IgD-negative memory B cell (primary cell): ENCODE results near the gene STAB1. TPM values are rescaled to one million over a fixed set of nuclear protein-coding genes. Genes with fewer than 3 reads are reported as not detected.

Experiments used
- H3K27ac Mint-ChIP-seq, 3 donors: one replicate each; pipeline ENCODE4 v1.8.0; 2020 to 2022; ENCODE audit warnings: mild to moderate bottlenecking in 3 of 3, mixed read lengths in 3 of 3, moderate library complexity in 1 of 3
- H3K27me3 Mint-ChIP-seq: one replicate; pipeline ENCODE4 v1.8.0; 2021; ENCODE audit warnings: mixed read lengths
- H3K36me3 Mint-ChIP-seq: one replicate; pipeline ENCODE4 v1.8.0; 2020; ENCODE audit warnings: mild to moderate bottlenecking, mixed read lengths
- H3K4me1 Mint-ChIP-seq, 3 donors: one replicate each; pipeline ENCODE4 v1.8.0; 2020 to 2022; ENCODE audit warnings: mixed read lengths in 3 of 3, mild to moderate bottlenecking in 1 of 3
- H3K4me3 Mint-ChIP-seq, 4 donors: one replicate each; pipeline ENCODE4 v1.8.0; 2020 to 2022; ENCODE audit warnings: mild to moderate bottlenecking in 4 of 4, mixed read lengths in 4 of 4, moderate library complexity in 3 of 4
- H3K9me3 Mint-ChIP-seq, 3 donors: one replicate each; pipeline ENCODE4 v1.8.0; 2020 to 2021; ENCODE audit warnings: mixed read lengths in 3 of 3, mild to moderate bottlenecking in 1 of 3
- polyA plus RNA-seq: library from polyadenylated mRNA; unstranded; fragments of 300-500 nt; fragmentation: Illumina TruSeq; gene quantifications from one replicate; pipeline ENCODE4 v1.2.3, GENCODE V29; 2021

STAB1 gene
- polyA plus RNA-seq, 1 donor from 2014 or later = not detected

DNA sequence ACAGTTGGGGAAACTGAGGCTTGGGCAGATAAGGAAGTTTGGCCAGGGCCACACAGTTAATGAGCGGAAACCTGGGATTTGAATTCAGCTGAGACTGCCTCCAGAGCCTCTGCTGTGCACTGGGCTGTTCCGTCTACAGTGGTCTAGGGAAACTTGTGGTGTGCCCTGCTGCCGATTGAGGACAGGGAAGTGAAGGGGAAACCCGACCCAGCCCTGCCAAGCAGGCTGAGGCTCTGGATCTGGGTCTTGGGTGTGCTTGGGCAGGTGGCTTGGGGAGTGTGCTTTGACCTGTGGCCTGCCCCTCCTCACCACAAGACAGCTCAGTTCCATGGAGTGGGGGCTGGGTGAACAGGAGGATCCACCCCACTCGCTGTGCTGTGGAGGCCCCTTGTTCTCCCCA is 22.1 kb upstream of the STAB1 start:
- Mint-ChIP-seq H3K36me3 (peaks cover 3% of the 10 kb centered on the region), H3K9me3 (no peaks in the 10 kb centered on the region)

DNA sequence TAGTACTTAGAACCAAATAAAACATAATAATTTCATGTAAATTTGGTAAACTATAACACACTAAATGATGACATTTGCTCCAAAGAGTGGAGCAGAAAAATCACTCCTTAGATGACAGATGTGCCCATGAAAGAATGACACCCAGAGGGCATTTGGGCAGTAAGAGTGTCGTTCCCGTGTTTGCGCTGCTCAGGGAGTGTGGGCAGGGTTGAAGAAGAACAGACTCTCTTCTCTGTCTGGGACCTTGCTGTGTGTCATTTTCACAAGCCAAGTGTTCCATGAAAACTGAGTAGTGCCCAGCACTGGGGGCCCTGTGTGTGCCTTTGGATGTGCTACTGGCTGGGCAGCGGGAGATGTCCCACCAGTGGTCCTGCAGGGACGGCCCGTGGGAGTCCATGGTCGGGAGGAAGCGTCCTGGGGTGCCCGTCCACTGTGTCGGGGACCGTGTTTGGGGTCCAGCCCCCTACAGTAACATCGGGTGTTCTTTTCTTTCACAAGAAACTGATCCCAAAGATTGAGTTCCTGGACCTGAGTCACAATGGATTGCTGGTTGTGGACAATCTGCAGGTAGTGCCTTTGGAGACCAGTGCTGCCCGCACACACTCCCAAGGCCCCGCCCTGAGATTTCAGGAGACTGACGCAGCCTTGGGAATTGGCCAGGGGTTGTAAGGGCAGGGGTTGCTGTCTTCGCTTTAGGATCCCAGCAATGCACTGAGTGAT is 17.9 kb upstream of the STAB1 start:
- Mint-ChIP-seq H3K27ac (no peak overlapping the region), H3K4me1 (no peaks in the 10 kb centered on the region), H3K9me3 (no peaks in the 10 kb centered on the region), H3K36me3 (peaks cover 3% of the 10 kb centered on the region), H3K27me3 (no peaks in the 10 kb centered on the region), H3K4me3 (no peak overlapping the region)

More for the DNA sequence above, 22.1 kb upstream of the STAB1 start:
- Mint-ChIP-seq H3K27me3 (no peaks in the 10 kb centered on the region), H3K4me3 (no peak overlapping the region), H3K4me1 (no peaks in the 10 kb centered on the region), H3K27ac (no peak overlapping the region)

DNA sequence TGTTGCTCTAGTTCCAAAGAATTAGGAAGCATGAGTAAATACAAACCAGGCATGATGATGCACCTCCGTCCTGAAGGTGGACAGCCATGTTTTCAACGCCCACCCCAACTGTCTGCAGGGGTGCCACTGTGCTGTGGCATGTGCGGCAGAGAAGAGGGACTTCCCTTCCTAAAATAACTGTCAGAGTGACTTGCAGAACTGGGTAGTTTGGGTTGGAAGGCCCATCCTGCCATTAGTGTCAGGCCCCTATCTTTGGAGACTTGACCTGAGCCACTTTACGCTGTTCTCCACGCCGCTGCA is 17.4 kb upstream of the STAB1 start:
- H3K4me3 Mint-ChIP-seq = no peak overlapping the region
- H3K36me3 Mint-ChIP-seq = peaks cover 3% of the 10 kb centered on the region
- no peak overlapping the region for H3K27ac Mint-ChIP-seq
- H3K9me3 Mint-ChIP-seq = no peaks in the 10 kb centered on the region
- H3K4me1 Mint-ChIP-seq = no peaks in the 10 kb centered on the region
- H3K27me3 Mint-ChIP-seq = no peaks in the 10 kb centered on the region

DNA sequence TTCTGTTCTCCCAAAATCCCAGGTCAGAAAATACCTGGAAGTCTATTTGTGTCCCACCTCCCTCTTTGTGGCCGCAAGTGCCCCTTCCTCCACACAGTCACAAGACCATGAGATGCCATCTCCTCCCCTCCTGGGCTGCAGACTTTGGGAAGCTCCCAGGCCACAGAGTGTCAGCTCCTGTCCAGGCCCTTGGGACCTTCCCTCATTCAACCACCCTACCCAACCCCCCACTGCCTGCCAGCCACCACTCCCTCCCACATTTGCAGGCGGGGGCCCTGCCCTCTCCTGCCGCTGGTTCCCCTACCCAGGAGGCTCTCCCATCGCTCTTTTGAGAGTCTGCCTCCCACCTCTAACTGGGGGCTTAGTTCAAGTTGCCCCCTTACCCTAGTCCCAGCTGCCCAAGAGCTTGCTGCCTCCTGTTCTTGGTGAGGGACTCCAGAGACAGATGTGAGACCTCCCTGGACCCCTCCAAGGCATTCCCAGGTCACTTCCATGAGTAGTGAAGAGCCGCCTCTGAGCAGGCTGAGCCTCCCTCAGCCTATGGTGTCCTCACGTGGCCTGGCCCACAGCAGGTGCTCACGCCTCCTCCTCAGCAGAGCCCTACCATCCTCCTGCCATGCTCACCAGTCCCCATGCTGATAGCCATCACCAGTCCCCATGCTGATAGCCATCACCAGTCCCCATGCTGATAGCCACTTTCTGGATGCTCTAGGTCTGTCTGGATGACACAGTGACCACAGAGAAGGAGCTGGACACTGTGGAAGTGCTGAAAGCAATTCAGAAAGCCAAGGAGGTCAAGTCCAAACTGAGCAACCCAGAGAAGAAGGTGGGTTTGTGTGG is 15.9 kb upstream of the STAB1 start:
- H3K36me3 Mint-ChIP-seq = peaks cover 3% of the 10 kb centered on the region
- no peak overlapping the region for H3K4me3 Mint-ChIP-seq
- H3K27ac Mint-ChIP-seq = no peak overlapping the region
- no peaks in the 10 kb centered on the region for H3K9me3 Mint-ChIP-seq
- H3K27me3 Mint-ChIP-seq = no peaks in the 10 kb centered on the region
- no peaks in the 10 kb centered on the region for H3K4me1 Mint-ChIP-seq

DNA sequence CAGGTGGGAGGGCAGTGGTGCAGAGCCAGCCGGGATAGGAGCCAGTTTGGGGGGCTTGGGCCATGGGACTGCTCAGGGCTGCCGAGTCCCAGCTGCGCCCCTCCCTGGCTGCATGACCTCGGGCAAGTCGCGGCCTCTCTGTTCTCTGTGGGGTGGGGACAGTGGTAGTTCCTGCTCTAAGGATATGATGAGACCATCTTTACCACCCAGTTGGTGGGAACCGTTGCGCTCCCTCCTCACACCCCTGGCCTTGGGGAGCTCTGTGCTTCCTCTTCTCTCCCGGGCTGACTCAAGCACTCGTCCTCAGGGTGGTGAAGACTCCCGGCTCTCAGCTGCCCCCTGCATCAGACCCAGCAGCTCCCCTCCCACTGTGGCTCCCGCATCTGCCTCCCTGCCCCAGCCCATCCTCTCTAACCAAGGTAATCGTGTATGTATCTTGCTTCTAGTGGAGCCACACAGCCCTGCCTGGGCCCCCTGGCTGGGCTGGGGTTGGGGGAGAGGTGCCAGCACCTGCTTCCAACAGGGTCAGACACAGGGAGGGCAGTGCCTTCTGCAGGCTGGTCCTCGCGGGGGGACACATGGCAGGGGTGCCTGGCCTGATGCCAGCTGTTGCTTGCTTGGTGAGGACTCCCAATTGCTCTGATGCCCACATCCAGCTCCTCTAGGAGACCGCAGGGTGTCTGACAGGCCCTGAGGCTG is 15.1 kb upstream of the STAB1 start:
- H3K27ac Mint-ChIP-seq = no peak overlapping the region
- no peak overlapping the region for H3K4me3 Mint-ChIP-seq
- H3K27me3 Mint-ChIP-seq = no peaks in the 10 kb centered on the region
- peaks cover 3% of the 10 kb centered on the region for H3K36me3 Mint-ChIP-seq
- H3K4me1 Mint-ChIP-seq = no peaks in the 10 kb centered on the region
- no peaks in the 10 kb centered on the region for H3K9me3 Mint-ChIP-seq

DNA sequence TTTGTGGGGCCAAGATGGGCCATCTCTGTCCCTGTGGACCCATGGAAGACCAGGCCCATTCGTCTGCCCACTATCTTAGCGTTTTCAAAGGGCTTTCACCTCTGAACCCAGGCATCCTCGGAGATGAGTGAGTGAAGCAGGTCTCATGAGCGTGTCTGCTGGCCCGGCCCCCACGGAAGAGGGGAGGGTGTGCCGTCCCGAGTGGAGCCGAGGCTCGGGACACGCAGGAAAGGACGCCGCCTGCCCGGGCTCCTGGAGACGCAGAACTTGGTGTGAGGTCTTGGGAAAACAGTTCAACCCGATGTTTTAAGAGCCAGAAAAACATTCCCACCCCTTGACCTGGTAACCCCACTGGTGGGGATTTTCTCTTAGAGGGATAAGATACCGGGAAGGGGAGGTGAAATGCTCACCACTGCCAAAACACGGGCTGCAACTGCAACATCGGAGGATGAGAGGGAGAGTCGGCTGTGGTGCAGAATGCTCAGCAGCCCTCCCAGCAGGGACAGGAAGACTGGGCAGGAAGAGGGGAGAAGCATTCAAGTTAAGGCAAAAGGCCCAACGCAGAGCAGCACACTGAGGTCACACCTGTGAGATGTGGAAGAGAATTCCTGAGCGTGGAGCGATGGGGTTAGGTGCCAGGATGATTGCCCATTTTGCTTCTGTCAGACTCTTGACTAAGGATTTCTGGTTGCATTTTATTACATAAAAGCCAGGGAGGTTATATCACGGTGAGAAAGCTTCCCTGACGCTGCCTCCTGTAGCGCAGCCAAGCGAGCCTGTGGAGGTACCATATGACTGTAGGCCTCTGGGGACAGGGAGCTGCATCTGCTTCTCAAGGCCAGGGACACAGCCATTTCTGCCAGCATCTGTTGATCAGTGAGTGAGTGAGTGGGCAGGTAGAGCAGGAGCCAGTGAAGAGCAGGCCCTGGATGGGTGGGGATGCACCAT is 14.1 kb upstream of the STAB1 start:
- Mint-ChIP-seq H3K27me3 (no peaks in the 10 kb centered on the region), H3K4me1 (no peaks in the 10 kb centered on the region), H3K9me3 (no peaks in the 10 kb centered on the region), H3K27ac (no peak overlapping the region), H3K36me3 (peaks cover 3% of the 10 kb centered on the region), H3K4me3 (no peak overlapping the region)

DNA sequence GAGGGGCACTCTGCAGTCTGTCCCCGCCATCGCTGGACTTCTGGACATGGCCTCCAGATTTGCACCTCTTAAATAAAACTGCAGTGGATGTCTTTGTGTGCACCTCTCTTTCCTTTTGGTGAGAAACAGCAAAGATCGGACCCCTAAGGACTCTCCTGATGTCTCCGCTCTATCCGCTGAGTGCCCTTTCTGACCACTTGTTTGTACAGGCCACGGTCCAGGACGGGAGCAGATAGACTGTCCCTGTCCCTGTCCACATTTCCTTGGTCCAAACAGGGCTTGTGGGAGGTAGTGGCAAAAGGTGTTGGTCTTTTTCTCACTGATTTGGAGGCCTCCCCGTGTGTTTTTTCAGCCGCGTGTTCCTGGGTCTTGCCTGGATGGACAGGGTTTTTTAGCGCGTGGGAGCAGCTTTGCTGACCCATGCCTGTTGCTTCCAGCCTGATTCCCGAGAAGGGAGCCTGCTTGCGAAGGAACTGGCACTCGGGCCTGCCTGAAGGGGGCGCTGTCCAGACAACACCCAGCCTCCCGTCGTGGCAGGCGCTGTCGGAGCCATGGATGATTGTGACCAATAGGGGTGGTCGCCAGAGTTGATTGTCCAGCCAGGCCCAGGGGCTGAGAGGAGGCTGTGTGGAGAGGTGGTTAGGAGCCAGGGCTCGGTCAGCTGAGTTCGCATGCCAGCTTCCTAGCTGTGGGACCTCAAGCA is 13.2 kb upstream of the STAB1 start:
- no peaks in the 10 kb centered on the region for H3K4me1 Mint-ChIP-seq
- H3K4me3 Mint-ChIP-seq = no peak overlapping the region
- no peaks in the 10 kb centered on the region for H3K9me3 Mint-ChIP-seq
- H3K36me3 Mint-ChIP-seq = peaks cover 5% of the 10 kb centered on the region
- no peaks in the 10 kb centered on the region for H3K27me3 Mint-ChIP-seq
- H3K27ac Mint-ChIP-seq = no peak overlapping the region

DNA sequence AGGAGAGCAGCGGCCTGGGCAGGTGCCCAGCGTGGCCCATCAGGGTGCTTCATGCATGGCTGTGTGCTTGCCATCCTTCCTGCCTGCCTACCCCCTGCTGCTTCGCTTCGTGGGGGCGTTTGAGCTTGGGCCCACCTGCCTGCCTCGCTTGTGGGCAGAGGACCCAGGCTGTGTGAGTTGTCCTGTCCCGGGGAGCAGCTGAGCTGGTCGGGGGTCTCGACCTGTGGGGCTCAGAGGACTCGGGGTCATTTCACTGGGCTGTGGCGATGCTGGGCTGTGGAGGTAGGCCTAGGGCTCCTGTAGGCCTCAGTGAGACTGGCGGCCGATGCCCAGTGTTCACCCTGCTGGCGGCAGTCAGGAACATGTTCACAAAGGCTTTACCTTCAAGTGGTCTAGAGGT is 12.1 kb upstream of the STAB1 start:
- no peak overlapping the region for H3K27ac Mint-ChIP-seq
- H3K27me3 Mint-ChIP-seq = no peaks in the 10 kb centered on the region
- H3K36me3 Mint-ChIP-seq = peaks cover 5% of the 10 kb centered on the region

DNA sequence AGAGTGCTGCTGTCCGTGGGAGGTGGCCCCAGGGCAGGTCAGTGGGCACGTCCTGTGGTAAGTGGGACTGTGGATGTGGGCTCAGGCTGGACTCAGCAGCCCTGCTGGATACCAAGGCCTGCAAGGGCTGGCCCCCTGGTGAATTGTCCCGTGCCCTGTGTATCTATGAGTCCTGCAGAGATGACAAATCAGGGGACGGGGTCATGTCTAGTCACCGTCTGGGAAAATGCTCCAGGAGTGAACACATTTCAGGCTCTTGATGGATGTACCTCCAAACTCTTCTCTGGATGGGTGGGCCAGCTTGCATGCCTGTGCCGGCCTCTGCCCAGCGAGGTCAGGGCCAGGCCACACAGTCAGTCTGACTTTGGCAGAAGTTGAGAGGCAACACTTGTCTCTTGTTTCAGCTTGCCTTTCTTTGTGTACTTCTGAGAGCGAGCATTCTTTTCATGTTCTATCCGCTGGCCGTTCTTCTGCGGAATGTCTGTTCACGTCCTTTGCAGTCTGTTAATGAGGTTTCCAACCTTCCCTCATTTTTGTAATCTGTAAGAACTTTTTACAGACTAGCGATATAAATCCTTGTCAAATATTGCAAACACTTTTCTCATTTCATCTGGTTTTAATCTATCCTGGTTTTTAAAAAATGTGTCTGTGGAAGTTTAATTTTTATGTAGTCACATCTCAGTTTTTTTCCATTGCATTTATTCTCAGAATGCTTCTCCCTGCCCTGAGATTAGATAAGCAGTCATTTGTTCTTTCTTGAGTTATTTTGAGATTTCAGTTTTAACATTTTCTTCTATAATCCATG is 11.4 kb upstream of the STAB1 start:
- peaks cover 5% of the 10 kb centered on the region for H3K36me3 Mint-ChIP-seq
- H3K27me3 Mint-ChIP-seq = no peaks in the 10 kb centered on the region
- H3K27ac Mint-ChIP-seq = no peak overlapping the region
- no peaks in the 10 kb centered on the region for H3K4me1 Mint-ChIP-seq
- no peak overlapping the region for H3K4me3 Mint-ChIP-seq
- H3K9me3 Mint-ChIP-seq = no peaks in the 10 kb centered on the region

More for the DNA sequence above, 12.1 kb upstream of the STAB1 start:
- Mint-ChIP-seq H3K9me3 (no peaks in the 10 kb centered on the region), H3K4me1 (no peaks in the 10 kb centered on the region), H3K4me3 (no peak overlapping the region)

DNA sequence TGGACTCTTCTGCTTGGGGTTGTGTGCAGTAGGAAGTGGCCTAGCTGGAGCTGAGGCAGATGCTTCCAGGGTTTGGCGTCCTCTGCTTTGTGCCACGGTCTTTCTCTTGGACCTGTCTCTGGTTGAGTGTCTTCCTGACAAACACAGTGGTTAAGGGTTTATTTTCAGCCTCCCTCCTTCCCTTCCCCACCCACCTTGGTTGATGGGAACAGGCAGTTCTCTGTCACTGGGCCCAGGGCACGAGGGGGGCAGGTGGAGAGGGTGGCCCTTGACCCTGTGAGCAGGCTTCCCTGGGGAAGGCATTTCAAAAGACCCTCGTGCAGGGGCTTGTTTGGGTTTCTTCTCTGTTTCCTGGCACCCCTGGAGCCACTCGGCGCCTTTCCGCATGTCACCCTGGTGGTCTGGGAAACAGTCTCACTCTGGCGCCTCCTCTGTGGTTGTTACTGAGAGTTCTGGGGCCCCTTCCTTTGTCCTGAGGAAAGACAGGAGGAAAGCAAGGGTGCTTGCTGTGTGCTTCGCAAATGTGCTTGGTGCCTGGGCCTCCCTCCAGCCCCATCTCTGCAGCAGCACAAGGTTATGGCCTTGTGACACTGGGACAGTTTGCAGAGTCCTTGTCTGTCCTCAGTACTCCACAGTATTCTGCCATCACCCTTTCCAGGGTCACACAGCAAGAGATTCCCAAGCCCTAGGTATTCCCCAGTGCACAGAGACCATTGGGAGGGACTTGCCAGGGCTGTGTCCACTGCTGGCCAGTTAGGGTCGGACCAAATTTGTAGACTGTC is 10.3 kb upstream of the STAB1 start:
- no peaks in the 10 kb centered on the region for H3K4me1 Mint-ChIP-seq
- no peak overlapping the region for H3K4me3 Mint-ChIP-seq
- H3K27ac Mint-ChIP-seq = peak overlapping the region in 1 of 3 donors; percentile 31
- no peaks in the 10 kb centered on the region for H3K27me3 Mint-ChIP-seq
- H3K9me3 Mint-ChIP-seq = no peaks in the 10 kb centered on the region
- H3K36me3 Mint-ChIP-seq = peaks cover 5% of the 10 kb centered on the region

DNA sequence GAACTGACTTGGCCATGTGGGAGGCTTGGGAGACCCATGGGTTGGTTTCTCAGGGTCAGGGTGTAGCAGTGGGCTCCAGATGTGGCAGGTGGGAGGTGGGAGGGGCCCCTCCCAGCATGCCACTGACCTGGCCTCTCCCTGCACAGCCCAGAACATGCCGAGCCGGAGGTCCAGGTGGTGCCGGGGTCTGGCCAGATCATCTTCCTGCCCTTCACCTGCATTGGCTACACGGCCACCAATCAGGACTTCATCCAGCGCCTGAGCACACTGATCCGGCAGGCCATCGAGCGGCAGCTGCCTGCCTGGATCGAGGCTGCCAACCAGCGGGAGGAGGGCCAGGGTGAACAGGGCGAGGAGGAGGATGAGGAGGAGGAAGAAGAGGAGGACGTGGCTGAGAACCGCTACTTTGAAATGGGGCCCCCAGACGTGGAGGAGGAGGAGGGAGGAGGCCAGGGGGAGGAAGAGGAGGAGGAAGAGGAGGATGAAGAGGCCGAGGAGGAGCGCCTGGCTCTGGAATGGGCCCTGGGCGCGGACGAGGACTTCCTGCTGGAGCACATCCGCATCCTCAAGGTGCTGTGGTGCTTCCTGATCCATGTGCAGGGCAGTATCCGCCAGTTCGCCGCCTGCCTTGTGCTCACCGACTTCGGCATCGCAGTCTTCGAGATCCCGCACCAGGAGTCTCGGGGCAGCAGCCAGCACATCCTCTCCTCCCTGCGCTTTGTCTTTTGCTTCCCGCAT is 7.9 kb upstream of the STAB1 start:
- peak overlapping the region in 1 of 3 donors; percentile 14 for H3K27ac Mint-ChIP-seq
- no peaks in the 10 kb centered on the region for H3K9me3 Mint-ChIP-seq
- no peaks in the 10 kb centered on the region for H3K4me1 Mint-ChIP-seq
- peaks cover 1% of the 10 kb centered on the region for H3K36me3 Mint-ChIP-seq
- H3K27me3 Mint-ChIP-seq = no peaks in the 10 kb centered on the region
- no peak overlapping the region for H3K4me3 Mint-ChIP-seq

DNA sequence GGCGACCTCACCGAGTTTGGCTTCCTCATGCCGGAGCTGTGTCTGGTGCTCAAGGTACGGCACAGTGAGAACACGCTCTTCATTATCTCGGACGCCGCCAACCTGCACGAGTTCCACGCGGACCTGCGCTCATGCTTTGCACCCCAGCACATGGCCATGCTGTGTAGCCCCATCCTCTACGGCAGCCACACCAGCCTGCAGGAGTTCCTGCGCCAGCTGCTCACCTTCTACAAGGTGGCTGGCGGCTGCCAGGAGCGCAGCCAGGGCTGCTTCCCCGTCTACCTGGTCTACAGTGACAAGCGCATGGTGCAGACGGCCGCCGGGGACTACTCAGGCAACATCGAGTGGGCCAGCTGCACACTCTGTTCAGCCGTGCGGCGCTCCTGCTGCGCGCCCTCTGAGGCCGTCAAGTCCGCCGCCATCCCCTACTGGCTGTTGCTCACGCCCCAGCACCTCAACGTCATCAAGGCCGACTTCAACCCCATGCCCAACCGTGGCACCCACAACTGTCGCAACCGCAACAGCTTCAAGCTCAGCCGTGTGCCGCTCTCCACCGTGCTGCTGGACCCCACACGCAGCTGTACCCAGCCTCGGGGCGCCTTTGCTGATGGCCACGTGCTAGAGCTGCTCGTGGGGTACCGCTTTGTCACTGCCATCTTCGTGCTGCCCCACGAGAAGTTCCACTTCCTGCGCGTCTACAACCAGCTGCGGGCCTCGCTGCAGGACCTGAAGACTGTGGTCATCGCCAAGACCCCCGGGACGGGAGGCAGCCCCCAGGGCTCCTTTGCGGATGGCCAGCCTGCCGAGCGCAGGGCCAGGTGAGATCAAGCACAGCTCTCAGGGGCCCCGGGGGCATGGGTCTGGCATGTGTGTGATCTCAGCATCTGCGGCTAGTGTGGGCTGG is 7.1 kb upstream of the STAB1 start:
- Mint-ChIP-seq H3K4me3 (no peak overlapping the region), H3K27me3 (no peaks in the 10 kb centered on the region), H3K36me3 (peaks cover 1% of the 10 kb centered on the region), H3K27ac (peak overlapping the region in 1 of 3 donors; percentile 17), H3K4me1 (no peaks in the 10 kb centered on the region), H3K9me3 (no peaks in the 10 kb centered on the region)
